ENCODE results near the gene CEP131. TPM values are rescaled to one million over a fixed set of nuclear protein-coding genes. Genes with fewer than 3 reads are reported as not detected.

CEP131 gene
- total and polyA plus RNA-seq, 3 experiments from 2014 or later, result 6.5 to 13.3 (median 13.2) TPM

GRCh38 chr17:81191646-81192045 lies 31.1 kb downstream of the CEP131 start:
- Mint-ChIP-seq H3K36me3 (no peaks in the 10 kb centered on the region), H3K4me1 (no peaks in the 10 kb centered on the region), H3K27me3 (no peaks in the 10 kb centered on the region), H3K9me3 (no peaks in the 10 kb centered on the region), H3K4me3 (no peak overlapping the region), H3K27ac (no peak overlapping the region)
- no peaks in the 10 kb centered on the region for H3K9me3 ChIP-seq (ENCODE audit: low read length)
- H3K4me3 ChIP-seq (ENCODE audit: low read length), result no peak overlapping the region
- ChIA-PET POLR2A (no interaction called here), CTCF (no interaction called here)
- no peak overlapping the region for H3K27ac ChIP-seq (ENCODE audit: low read depth, low read length)
- no peaks in the 10 kb centered on the region for H3K4me1 ChIP-seq (ENCODE audit: insufficient read depth, low read length)
- no peaks in the 10 kb centered on the region for H3K27me3 ChIP-seq (ENCODE audit: insufficient read depth, low read length, poor library complexity, severe bottlenecking)
- no peaks in the 10 kb centered on the region for H3K36me3 ChIP-seq (ENCODE audit: insufficient read depth, low read length)
- DNase-seq, result no peak

DNA sequence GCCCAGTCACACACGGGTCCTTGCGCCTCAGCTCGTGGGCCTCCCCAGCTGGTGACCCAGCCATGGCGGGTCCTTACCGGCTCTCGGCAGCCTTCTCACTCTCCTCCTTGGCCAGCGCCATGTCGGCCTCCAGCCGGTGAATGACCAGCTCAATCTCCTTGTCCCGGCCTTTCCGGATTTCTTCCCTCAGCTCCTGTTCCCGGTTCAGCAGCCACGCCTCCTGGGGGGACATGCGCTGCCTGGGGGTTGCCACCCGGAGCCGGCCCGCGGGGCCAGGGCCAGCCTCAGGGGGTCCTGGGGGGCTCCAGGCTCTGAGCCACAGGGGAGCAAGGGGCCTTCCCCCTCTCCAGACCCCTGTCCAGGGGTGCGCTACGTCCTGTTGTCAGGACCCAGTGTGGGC lies 31.6 kb downstream of the CEP131 start:
- no peaks in the 10 kb centered on the region for H3K4me1 Mint-ChIP-seq
- Histone ChIP-seq H3K36me3 (ENCODE audit: insufficient read depth, low read length) (no peaks in the 10 kb centered on the region), H3K27me3 (ENCODE audit: insufficient read depth, low read length, poor library complexity, severe bottlenecking) (no peaks in the 10 kb centered on the region), H3K4me1 (ENCODE audit: insufficient read depth, low read length) (no peaks in the 10 kb centered on the region), H3K27ac (ENCODE audit: low read depth, low read length) (no peak overlapping the region), H3K9me3 (ENCODE audit: low read length) (no peaks in the 10 kb centered on the region), H3K4me3 (ENCODE audit: low read length) (no peak overlapping the region)
- no peaks in the 10 kb centered on the region for H3K27me3 Mint-ChIP-seq
- no peaks in the 10 kb centered on the region for H3K9me3 Mint-ChIP-seq
- DNase-seq, result no peak
- no peak overlapping the region for H3K27ac Mint-ChIP-seq
- CTCF ChIA-PET, result no interaction called here
- no peak overlapping the region for H3K4me3 Mint-ChIP-seq
- H3K36me3 Mint-ChIP-seq, result no peaks in the 10 kb centered on the region
- POLR2A ChIA-PET, result no interaction called here

DNA sequence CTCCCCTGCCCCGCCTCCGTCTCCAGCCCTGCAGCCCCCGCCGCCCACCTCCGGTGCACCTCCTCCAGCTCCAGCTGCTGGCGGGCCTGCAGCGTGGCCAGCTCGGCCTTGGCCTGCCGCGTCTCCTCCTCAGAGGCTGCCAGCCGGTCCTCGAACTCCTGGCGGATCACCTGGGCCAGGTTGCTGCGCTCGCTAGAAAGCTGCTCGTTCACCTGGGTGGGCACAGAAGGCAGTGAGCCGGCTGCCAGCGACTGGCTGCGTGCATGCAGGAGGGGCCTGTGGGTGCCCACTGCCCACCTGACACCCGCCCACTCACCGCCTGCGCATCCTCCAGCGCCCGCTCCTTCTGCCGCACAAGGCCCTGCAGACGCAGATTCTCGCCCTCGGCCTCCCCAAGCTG lies 32.2 kb downstream of the CEP131 start:
- Mint-ChIP-seq H3K4me3 (no peak overlapping the region), H3K4me1 (no peaks in the 10 kb centered on the region), H3K27me3 (no peaks in the 10 kb centered on the region), H3K9me3 (no peaks in the 10 kb centered on the region), H3K36me3 (no peaks in the 10 kb centered on the region), H3K27ac (no peak overlapping the region)
- Histone ChIP-seq H3K9me3 (ENCODE audit: low read length) (no peaks in the 10 kb centered on the region), H3K27ac (ENCODE audit: low read depth, low read length) (no peak overlapping the region), H3K27me3 (ENCODE audit: insufficient read depth, low read length, poor library complexity, severe bottlenecking) (no peaks in the 10 kb centered on the region), H3K4me3 (ENCODE audit: low read length) (no peak overlapping the region), H3K36me3 (ENCODE audit: insufficient read depth, low read length) (no peaks in the 10 kb centered on the region), H3K4me1 (ENCODE audit: insufficient read depth, low read length) (no peaks in the 10 kb centered on the region)
- ChIA-PET CTCF (no interaction called here), POLR2A (no interaction called here)
- DNase-seq, result no peak

GRCh38 chr17:81189670-81190530 lies 32.9 kb downstream of the CEP131 start:
- POLR2A ChIA-PET, result no interaction called here
- no peak overlapping the region for H3K4me3 Mint-ChIP-seq

GRCh38 chr17:81189016-81189415 lies 33.7 kb downstream of the CEP131 start:
- Mint-ChIP-seq H3K4me1 (no peaks in the 10 kb centered on the region), H3K27me3 (peaks cover 0 to 7% of the 10 kb centered on the region in 2 donors), H3K27ac (no peak overlapping the region), H3K4me3 (no peak overlapping the region), H3K36me3 (no peaks in the 10 kb centered on the region), H3K9me3 (no peaks in the 10 kb centered on the region)
- no peak overlapping the region for H3K4me3 ChIP-seq (ENCODE audit: low read length)
- ChIA-PET POLR2A (interaction anchor here (0.6 kb wide), 1 partner anchor 711 kb away, joined by 10 read pairs; no protein-coding TSS in a partner anchor), CTCF (interaction anchor here (0.9 kb wide), 1 partner anchor 16 kb away, joined by 3 read pairs; no protein-coding TSS in a partner anchor)
- no peaks in the 10 kb centered on the region for H3K36me3 ChIP-seq (ENCODE audit: insufficient read depth, low read length)
- DNase-seq, result no peak
- no peaks in the 10 kb centered on the region for H3K27me3 ChIP-seq (ENCODE audit: insufficient read depth, low read length, poor library complexity, severe bottlenecking)
- H3K9me3 ChIP-seq (ENCODE audit: low read length), result no peaks in the 10 kb centered on the region
- no peaks in the 10 kb centered on the region for H3K4me1 ChIP-seq (ENCODE audit: insufficient read depth, low read length)
- H3K27ac ChIP-seq (ENCODE audit: low read depth, low read length), result no peak overlapping the region

More at GRCh38 chr17:81189670-81190530, 32.9 kb downstream of the CEP131 start:
- CTCF ChIA-PET, result no interaction called here
- H3K27ac ChIP-seq (ENCODE audit: low read depth, low read length), result no peak overlapping the region
- H3K36me3 ChIP-seq (ENCODE audit: insufficient read depth, low read length), result no peaks in the 10 kb centered on the region
- no peaks in the 10 kb centered on the region for H3K4me1 ChIP-seq (ENCODE audit: insufficient read depth, low read length)
- H3K4me3 ChIP-seq (ENCODE audit: low read length), result no peak overlapping the region
- no peaks in the 10 kb centered on the region for H3K9me3 ChIP-seq (ENCODE audit: low read length)
- H3K4me1 Mint-ChIP-seq, result no peaks in the 10 kb centered on the region
- no peaks in the 10 kb centered on the region for H3K9me3 Mint-ChIP-seq
- no peak for DNase-seq
- no peak overlapping the region for H3K27ac Mint-ChIP-seq
- H3K27me3 ChIP-seq (ENCODE audit: insufficient read depth, low read length, poor library complexity, severe bottlenecking), result no peaks in the 10 kb centered on the region
- no peaks in the 10 kb centered on the region for H3K36me3 Mint-ChIP-seq
- H3K27me3 Mint-ChIP-seq, result peaks cover 0 to 3% of the 10 kb centered on the region in 2 donors

GRCh38 chr17:81188491-81188840 lies 34.3 kb downstream of the CEP131 start:
- Histone ChIP-seq H3K36me3 (ENCODE audit: insufficient read depth, low read length) (no peaks in the 10 kb centered on the region), H3K4me3 (ENCODE audit: low read length) (no peak overlapping the region), H3K27ac (ENCODE audit: low read depth, low read length) (no peak overlapping the region), H3K27me3 (ENCODE audit: insufficient read depth, low read length, poor library complexity, severe bottlenecking) (no peaks in the 10 kb centered on the region), H3K4me1 (ENCODE audit: insufficient read depth, low read length) (no peaks in the 10 kb centered on the region), H3K9me3 (ENCODE audit: low read length) (no peaks in the 10 kb centered on the region)
- DNase-seq, result no peak
- POLR2A ChIA-PET, result interaction anchor here (0.6 kb wide), 1 partner anchor 710 kb away, joined by 10 read pairs; no protein-coding TSS in a partner anchor
- Mint-ChIP-seq H3K9me3 (no peaks in the 10 kb centered on the region), H3K4me3 (no peak overlapping the region), H3K36me3 (no peaks in the 10 kb centered on the region), H3K27me3 (peaks cover 0 to 8% of the 10 kb centered on the region in 2 donors), H3K4me1 (no peaks in the 10 kb centered on the region), H3K27ac (no peak overlapping the region)
- CTCF ChIA-PET, result interaction anchor here (0.9 kb wide), 1 partner anchor 17 kb away, joined by 3 read pairs; no protein-coding TSS in a partner anchor

DNA sequence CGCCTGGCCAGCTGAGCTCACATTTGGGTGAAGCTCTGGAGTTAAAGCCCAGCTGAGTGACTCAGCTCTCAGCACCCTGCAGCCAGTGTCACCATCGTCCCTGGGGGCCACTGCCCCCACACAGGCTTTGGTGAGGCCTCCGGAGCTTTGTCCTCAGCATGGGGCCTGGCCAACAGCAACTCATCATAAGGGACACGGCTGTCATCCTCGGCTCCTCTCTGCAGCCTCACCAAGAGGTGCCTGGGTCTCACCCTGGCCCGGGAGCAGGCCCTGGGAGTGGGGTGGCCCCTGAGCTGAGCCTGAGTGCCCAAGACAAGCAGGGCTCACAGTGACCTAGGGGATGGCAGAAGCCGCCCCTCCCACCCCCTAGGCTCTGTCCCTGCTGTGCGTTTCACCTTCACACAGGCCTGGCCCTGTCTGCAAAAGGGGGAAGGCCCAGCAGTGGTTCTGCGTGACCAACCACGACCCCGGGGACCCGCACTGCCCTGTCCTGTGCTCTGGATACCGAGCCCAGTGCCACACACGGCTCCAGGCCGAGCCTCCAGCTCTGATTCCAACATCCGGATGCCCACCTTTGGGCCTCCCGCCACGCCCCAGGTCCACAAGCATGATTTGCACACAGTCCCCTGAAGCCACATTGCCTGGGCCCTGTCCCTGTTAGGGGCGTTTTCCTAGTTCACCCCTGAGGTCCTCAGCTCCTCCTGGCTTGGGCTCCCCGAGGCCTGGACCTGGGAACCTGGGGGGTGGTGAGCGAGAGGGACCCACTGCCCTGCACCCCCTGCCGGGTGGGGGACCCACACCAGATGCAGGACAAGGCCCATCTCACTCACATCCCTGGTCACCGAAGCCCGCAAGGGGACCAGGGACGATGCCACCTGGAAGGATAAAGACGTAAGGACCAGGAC lies 34.9 kb downstream of the CEP131 start:
- DNase-seq, result no peak
- peaks cover under 1 to 8% of the 10 kb centered on the region in 2 donors for H3K27me3 Mint-ChIP-seq
- no peaks in the 10 kb centered on the region for H3K4me1 ChIP-seq (ENCODE audit: insufficient read depth, low read length)
- no peaks in the 10 kb centered on the region for H3K9me3 ChIP-seq (ENCODE audit: low read length)
- no peak overlapping the region for H3K4me3 ChIP-seq (ENCODE audit: low read length)
- no peaks in the 10 kb centered on the region for H3K9me3 Mint-ChIP-seq
- no peaks in the 10 kb centered on the region for H3K36me3 Mint-ChIP-seq
- no peak overlapping the region for H3K4me3 Mint-ChIP-seq
- no peaks in the 10 kb centered on the region for H3K4me1 Mint-ChIP-seq
- no peaks in the 10 kb centered on the region for H3K27me3 ChIP-seq (ENCODE audit: insufficient read depth, low read length, poor library complexity, severe bottlenecking)
- ChIA-PET POLR2A (no interaction called here), CTCF (no interaction called here)
- no peak overlapping the region for H3K27ac Mint-ChIP-seq
- no peak overlapping the region for H3K27ac ChIP-seq (ENCODE audit: low read depth, low read length)
- no peaks in the 10 kb centered on the region for H3K36me3 ChIP-seq (ENCODE audit: insufficient read depth, low read length)

GRCh38 chr17:81187120-81187519 lies 35.6 kb downstream of the CEP131 start:
- peaks cover 2 to 8% of the 10 kb centered on the region in 2 donors for H3K27me3 Mint-ChIP-seq
- no peaks in the 10 kb centered on the region for H3K9me3 ChIP-seq (ENCODE audit: low read length)
- H3K36me3 ChIP-seq (ENCODE audit: insufficient read depth, low read length), result no peaks in the 10 kb centered on the region
- H3K4me1 ChIP-seq (ENCODE audit: insufficient read depth, low read length), result no peaks in the 10 kb centered on the region
- no peak overlapping the region for H3K27ac Mint-ChIP-seq
- no peak overlapping the region for H3K4me3 Mint-ChIP-seq
- no peaks in the 10 kb centered on the region for H3K36me3 Mint-ChIP-seq
- no peak for DNase-seq
- H3K4me1 Mint-ChIP-seq, result no peaks in the 10 kb centered on the region
- H3K27me3 ChIP-seq (ENCODE audit: insufficient read depth, low read length, poor library complexity, severe bottlenecking), result no peaks in the 10 kb centered on the region
- no peak overlapping the region for H3K27ac ChIP-seq (ENCODE audit: low read depth, low read length)
- ChIA-PET POLR2A (no interaction called here), CTCF (no interaction called here)
- H3K4me3 ChIP-seq (ENCODE audit: low read length), result no peak overlapping the region
- H3K9me3 Mint-ChIP-seq, result no peaks in the 10 kb centered on the region

Measured in CD8-positive, alpha-beta memory T cell (primary cell).